Fibroblast of skin of left quadriceps (primary cell): ENCODE results near the gene NKAIN4.
"Not testable (repeated sequence)": the region's sequence is repeated elsewhere in the genome, so short reads cannot be mapped to it uniquely, and the experiment has no call there.

Experiments
- DNase-seq, 2 experiments: peaks; one replicate each; pipeline ENCODE4 v3.0.0-alpha.2; 2013; ENCODE audit warnings: low read depth in 2 of 2

Gene NKAIN4

GRCh38 chr20:63258781-63259180 is 4.5 kb upstream of the NKAIN4 start:
- no peak for DNase-seq

GRCh38 chr20:63257629-63258028 is 3.4 kb upstream of the NKAIN4 start:
- DNase-seq: no peak

GRCh38 chr20:63256954-63257353 is 2.7 kb upstream of the NKAIN4 start:
- DNase-seq: no peak

- no peak for DNase-seq
Observed at GRCh38 chr20:63255931-63256704, 1.9 kb upstream of the NKAIN4 start.

- DNase-seq: no peak
Observed at GRCh38 chr20:63254606-63255384, 532 bp upstream of the NKAIN4 start.

GRCh38 chr20:63253438-63254231 is 628 bp downstream of the NKAIN4 start:
- DNase-seq: no peak

GRCh38 chr20:63253065-63253437 is 1.2 kb downstream of the NKAIN4 start:
- DNase-seq: no peak

- no peak for DNase-seq
Observed at GRCh38 chr20:63252284-63252711, 2.0 kb downstream of the NKAIN4 start.

- not testable (repeated sequence) for DNase-seq
Observed at GRCh38 chr20:63251350-63251749, 2.9 kb downstream of the NKAIN4 start.

GRCh38 chr20:63249891-63250290 is 4.4 kb downstream of the NKAIN4 start:
- DNase-seq: no peak

GRCh38 chr20:63248835-63249591 is 5.2 kb downstream of the NKAIN4 start:
- no peak for DNase-seq

GRCh38 chr20:63247671-63248228 is 6.5 kb downstream of the NKAIN4 start:
- DNase-seq: no peak

- DNase-seq: no peak
Observed at GRCh38 chr20:63246490-63247288, 7.6 kb downstream of the NKAIN4 start.

- no peak for DNase-seq
Observed at GRCh38 chr20:63244468-63244867, 9.8 kb downstream of the NKAIN4 start.

- no peak for DNase-seq
Observed at GRCh38 chr20:63243604-63244247, 10.5 kb downstream of the NKAIN4 start.

GRCh38 chr20:63242736-63243135 is 11.5 kb downstream of the NKAIN4 start:
- no peak for DNase-seq

GRCh38 chr20:63241272-63241671 is 13.0 kb downstream of the NKAIN4 start:
- DNase-seq: no peak

- no peak for DNase-seq
Observed at GRCh38 chr20:63240004-63240403, 14.3 kb downstream of the NKAIN4 start.

GRCh38 chr20:63239431-63239830 is 14.8 kb downstream of the NKAIN4 start:
- no peak for DNase-seq
